ENCODE measurements around the gene CCDC175. TPM values are rescaled to one million over a fixed set of nuclear protein-coding genes. Genes with fewer than 3 reads are reported as not detected.

The CCDC175 gene
- polyA plus RNA-seq, 2 of the 4 experiments (the other 2 are of a cell fraction), result not detected

DNA sequence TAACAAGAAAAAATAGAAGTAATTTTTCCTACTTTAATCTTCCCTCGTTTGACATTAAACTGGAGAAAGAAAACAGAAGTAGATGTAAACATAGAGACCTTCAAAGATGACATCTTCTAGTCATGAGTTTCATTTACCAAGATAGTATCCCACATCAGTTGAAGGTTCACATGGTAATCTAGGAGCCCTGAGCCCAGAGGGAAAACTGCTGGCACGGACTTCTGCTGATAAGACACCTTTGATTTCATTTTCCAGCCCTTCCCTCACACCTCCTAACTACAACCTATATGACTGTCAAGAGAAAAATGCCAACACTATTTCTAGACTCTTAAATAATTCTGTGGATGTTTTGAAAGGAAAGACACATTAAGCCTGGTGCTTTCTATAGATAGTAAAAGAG lies 46.0 kb upstream of the CCDC175 start:
- Histone ChIP-seq H3K9me3 (no peaks in the 10 kb centered on the region), H3K4me3 (no peak overlapping the region), H3K4me1 (no peaks in the 10 kb centered on the region), H3K4me2 (no peak overlapping the region), H3K27ac (no peak overlapping the region)
- POLR2A ChIA-PET, result no interaction called here
- WGBS (ENCODE audit: missing lambda C conversion rate), result 0% methylated on average over 2 of the region's 2 CpGs
- CTCF ChIA-PET, result interaction anchor here (1.9 kb wide), 1 partner anchor 10 kb away, joined by 5 read pairs; no protein-coding TSS in a partner anchor
- ATAC-seq, result no peak
- no peak for DNase-seq (ENCODE audit: low read depth in 1 of 2, low spot score in 1 of 2)
- no peak for FAIRE-seq
- TF ChIP-seq, protein P1, sequence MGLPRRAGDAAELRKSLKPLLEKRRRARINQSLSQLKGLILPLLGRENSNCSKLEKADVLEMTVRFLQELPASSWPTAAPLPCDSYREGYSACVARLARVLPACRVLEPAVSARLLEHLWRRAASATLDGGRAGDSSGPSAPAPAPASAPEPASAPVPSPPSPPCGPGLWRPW (IDR thresholded peaks at IDR 0.05), result no peak
- TF ChIP-seq HOXB5 (CRISPR knock-in tag; IDR thresholded peaks at IDR 0.05) (no peak), ZSCAN20 (CRISPR knock-in tag; IDR thresholded peaks at IDR 0.05) (no peak), NR3C1 (IDR thresholded peaks at IDR 0.05) (no peak), ZFP36 (IDR thresholded peaks at IDR 0.05; ENCODE audit: borderline replicate concordance, partially characterized antibody) (no peak), RCOR1 (IDR thresholded peaks at IDR 0.05; ENCODE audit: low read depth, low read length) (no peak), EHMT2 (IDR thresholded peaks at IDR 0.05; ENCODE audit: low read depth) (no peak), HOXB13 (CRISPR knock-in tag; IDR thresholded peaks at IDR 0.05; ENCODE audit: low read depth) (no peak), CHD2 (IDR thresholded peaks at IDR 0.05; ENCODE audit: low read length, partially characterized antibody) (no peak), HOXA7 (CRISPR knock-in tag; IDR thresholded peaks at IDR 0.05) (no peak), RNF2 (IDR thresholded peaks at IDR 0.05; ENCODE audit: borderline replicate concordance, low read depth) (no peak)
- TF ChIP-seq, protein P2, sequence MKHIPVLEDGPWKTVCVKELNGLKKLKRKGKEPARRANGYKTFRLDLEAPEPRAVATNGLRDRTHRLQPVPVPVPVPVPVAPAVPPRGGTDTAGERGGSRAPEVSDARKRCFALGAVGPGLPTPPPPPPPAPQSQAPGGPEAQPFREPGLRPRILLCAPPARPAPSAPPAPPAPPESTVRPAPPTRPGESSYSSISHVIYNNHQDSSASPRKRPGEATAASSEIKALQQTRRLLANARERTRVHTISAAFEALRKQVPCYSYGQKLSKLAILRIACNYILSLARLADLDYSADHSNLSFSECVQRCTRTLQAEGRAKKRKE (CRISPR knock-in tag; IDR thresholded peaks at IDR 0.05; ENCODE audit: low read depth), result no peak
- TF ChIP-seq, protein P3, sequence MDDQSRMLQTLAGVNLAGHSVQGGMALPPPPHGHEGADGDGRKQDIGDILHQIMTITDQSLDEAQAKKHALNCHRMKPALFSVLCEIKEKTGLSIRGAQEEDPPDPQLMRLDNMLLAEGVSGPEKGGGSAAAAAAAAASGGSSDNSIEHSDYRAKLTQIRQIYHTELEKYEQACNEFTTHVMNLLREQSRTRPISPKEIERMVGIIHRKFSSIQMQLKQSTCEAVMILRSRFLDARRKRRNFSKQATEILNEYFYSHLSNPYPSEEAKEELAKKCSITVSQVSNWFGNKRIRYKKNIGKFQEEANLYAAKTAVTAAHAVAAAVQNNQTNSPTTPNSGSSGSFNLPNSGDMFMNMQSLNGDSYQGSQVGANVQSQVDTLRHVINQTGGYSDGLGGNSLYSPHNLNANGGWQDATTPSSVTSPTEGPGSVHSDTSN (IDR thresholded peaks at IDR 0.05), result no peak
- TF ChIP-seq, protein P4, sequence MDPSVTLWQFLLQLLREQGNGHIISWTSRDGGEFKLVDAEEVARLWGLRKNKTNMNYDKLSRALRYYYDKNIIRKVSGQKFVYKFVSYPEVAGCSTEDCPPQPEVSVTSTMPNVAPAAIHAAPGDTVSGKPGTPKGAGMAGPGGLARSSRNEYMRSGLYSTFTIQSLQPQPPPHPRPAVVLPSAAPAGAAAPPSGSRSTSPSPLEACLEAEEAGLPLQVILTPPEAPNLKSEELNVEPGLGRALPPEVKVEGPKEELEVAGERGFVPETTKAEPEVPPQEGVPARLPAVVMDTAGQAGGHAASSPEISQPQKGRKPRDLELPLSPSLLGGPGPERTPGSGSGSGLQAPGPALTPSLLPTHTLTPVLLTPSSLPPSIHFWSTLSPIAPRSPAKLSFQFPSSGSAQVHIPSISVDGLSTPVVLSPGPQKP (IDR thresholded peaks at IDR 0.05; ENCODE audit: low read depth, low read length), result no peak

DNA sequence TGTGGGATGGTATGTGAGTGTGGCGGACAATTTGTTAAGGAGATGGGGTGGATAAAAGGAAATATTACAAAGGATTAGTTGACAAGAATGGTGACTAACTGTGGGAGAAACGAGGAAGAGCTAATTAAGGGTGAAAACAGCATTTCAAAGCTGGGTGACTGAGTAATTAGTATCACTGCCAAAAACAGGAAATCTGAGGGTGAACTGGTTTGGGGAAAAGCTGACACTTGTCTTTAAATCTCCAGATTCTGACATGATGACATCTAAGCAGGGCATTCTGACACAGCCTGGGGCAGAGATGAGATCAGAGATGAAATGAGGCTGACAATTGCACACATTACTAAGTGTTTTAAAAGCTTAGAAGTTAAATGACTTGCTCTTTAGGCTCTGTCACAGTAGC lies 42.4 kb upstream of the CCDC175 start:
- no peak overlapping the region for H3K4me3 ChIP-seq
- ATAC-seq (no peak), FAIRE-seq (no peak), DNase-seq (ENCODE audit: low read depth in 1 of 2, low spot score in 1 of 2) (no peak)
- ChIA-PET POLR2A (no interaction called here), CTCF (interaction anchor here (1.3 kb wide), 1 partner anchor 13 kb away, joined by 3 read pairs; no protein-coding TSS in a partner anchor)
- WGBS (ENCODE audit: missing lambda C conversion rate), result 3% methylated on average over 2 of the region's 2 CpGs
- H3K27ac ChIP-seq, result no peak overlapping the region
- H3K9me3 ChIP-seq, result no peaks in the 10 kb centered on the region
- no peaks in the 10 kb centered on the region for H3K4me1 ChIP-seq
- no peak overlapping the region for H3K4me2 ChIP-seq
- TF ChIP-seq, protein P5, sequence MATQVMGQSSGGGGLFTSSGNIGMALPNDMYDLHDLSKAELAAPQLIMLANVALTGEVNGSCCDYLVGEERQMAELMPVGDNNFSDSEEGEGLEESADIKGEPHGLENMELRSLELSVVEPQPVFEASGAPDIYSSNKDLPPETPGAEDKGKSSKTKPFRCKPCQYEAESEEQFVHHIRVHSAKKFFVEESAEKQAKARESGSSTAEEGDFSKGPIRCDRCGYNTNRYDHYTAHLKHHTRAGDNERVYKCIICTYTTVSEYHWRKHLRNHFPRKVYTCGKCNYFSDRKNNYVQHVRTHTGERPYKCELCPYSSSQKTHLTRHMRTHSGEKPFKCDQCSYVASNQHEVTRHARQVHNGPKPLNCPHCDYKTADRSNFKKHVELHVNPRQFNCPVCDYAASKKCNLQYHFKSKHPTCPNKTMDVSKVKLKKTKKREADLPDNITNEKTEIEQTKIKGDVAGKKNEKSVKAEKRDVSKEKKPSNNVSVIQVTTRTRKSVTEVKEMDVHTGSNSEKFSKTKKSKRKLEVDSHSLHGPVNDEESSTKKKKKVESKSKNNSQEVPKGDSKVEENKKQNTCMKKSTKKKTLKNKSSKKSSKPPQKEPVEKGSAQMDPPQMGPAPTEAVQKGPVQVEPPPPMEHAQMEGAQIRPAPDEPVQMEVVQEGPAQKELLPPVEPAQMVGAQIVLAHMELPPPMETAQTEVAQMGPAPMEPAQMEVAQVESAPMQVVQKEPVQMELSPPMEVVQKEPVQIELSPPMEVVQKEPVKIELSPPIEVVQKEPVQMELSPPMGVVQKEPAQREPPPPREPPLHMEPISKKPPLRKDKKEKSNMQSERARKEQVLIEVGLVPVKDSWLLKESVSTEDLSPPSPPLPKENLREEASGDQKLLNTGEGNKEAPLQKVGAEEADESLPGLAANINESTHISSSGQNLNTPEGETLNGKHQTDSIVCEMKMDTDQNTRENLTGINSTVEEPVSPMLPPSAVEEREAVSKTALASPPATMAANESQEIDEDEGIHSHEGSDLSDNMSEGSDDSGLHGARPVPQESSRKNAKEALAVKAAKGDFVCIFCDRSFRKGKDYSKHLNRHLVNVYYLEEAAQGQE (IDR thresholded peaks at IDR 0.05), result no peak
- TF ChIP-seq ZNF302 (CRISPR knock-in tag; IDR thresholded peaks at IDR 0.05) (no peak), EHF (CRISPR knock-in tag; IDR thresholded peaks at IDR 0.05) (no peak), ZFP36 (IDR thresholded peaks at IDR 0.05; ENCODE audit: borderline replicate concordance, partially characterized antibody) (no peak), CBX2 (IDR thresholded peaks at IDR 0.05; ENCODE audit: borderline replicate concordance, low read depth) (no peak), MAZ (IDR thresholded peaks at IDR 0.05; ENCODE audit: borderline replicate concordance, low read depth, low read length) (no peak), POLR2A (IDR thresholded peaks at IDR 0.05; ENCODE audit: low read length) (no peak), TFCP2L1 (CRISPR knock-in tag; IDR thresholded peaks at IDR 0.05) (no peak), CHD2 (IDR thresholded peaks at IDR 0.05; ENCODE audit: low read length, partially characterized antibody) (no peak), HEYL (CRISPR knock-in tag; IDR thresholded peaks at IDR 0.05) (no peak), KDM1A (IDR thresholded peaks at IDR 0.05; ENCODE audit: low read depth) (no peak), MAFK (IDR thresholded peaks at IDR 0.05; ENCODE audit: partially characterized antibody) (no peak), GATA3 (IDR thresholded peaks at IDR 0.05; ENCODE audit: borderline replicate concordance) (no peak), TP53 (CRISPR knock-in tag; IDR thresholded peaks at IDR 0.05) (no peak), NFE2L2 (conservative IDR thresholded peaks at IDR 0.05; ENCODE audit: low read length) (no peak)
- TF ChIP-seq, protein P6, sequence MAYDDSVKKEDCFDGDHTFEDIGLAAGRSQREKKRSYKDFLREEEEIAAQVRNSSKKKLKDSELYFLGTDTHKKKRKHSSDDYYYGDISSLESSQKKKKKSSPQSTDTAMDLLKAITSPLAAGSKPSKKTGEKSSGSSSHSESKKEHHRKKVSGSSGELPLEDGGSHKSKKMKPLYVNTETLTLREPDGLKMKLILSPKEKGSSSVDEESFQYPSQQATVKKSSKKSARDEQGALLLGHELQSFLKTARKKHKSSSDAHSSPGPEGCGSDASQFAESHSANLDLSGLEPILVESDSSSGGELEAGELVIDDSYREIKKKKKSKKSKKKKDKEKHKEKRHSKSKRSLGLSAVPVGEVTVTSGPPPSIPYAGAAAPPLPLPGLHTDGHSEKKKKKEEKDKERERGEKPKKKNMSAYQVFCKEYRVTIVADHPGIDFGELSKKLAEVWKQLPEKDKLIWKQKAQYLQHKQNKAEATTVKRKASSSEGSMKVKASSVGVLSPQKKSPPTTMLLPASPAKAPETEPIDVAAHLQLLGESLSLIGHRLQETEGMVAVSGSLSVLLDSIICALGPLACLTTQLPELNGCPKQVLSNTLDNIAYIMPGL (CRISPR knock-in tag; IDR thresholded peaks at IDR 0.05; ENCODE audit: borderline replicate concordance), result no peak
- TF ChIP-seq, protein P7, sequence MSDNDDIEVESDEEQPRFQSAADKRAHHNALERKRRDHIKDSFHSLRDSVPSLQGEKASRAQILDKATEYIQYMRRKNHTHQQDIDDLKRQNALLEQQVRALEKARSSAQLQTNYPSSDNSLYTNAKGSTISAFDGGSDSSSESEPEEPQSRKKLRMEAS (IDR thresholded peaks at IDR 0.05), result no peak
- TF ChIP-seq, protein P8, sequence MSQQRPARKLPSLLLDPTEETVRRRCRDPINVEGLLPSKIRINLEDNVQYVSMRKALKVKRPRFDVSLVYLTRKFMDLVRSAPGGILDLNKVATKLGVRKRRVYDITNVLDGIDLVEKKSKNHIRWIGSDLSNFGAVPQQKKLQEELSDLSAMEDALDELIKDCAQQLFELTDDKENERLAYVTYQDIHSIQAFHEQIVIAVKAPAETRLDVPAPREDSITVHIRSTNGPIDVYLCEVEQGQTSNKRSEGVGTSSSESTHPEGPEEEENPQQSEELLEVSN (IDR thresholded peaks at IDR 0.05; ENCODE audit: borderline replicate concordance, low read depth), result no peak
